Measurements from ENCODE around the gene DNAH17. TPM values are rescaled to one million over a fixed set of nuclear protein-coding genes. Genes with fewer than 3 reads are reported as not detected.

Gene DNAH17
- total RNA-seq, 1 experiment from 2014 or later: 0.13 TPM

DNA sequence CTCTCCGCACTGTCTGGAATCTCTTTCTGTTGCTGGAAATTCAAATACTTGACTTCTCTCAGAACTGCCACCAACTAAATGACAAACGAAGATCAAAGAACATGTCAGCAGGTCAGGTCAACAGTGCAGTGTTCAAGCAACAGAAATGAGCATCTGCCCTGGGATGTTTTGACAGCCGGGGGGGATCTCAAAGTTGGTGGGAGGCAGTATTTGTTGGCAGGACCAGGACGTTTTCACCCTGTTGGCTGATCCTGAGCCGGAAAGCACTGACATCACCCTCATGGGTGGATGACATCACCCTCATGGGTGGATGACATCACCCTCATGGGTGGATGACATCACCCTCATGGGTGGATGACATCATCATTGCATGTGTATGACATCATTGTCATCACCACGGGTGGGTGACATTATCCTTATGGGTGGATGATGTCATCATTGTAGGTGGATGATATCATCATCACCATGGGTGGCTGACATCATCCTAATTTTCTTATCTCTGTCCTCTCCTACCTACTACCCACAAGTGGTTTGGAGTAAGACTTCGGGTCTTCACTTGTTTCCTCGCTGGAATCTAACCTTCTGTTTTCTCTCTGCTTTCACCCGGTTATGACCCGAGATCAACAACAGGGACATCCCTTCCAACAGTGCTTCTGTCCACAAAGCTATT, 18.9 kb downstream of the DNAH17 start:
- no peak overlapping the region for H3K9ac ChIP-seq (ENCODE audit: extremely low read depth, insufficient read length, low read length)
- no peaks in the 10 kb centered on the region; the same call in 1 of the 2 replicates for H3K27me3 Mint-ChIP-seq (ENCODE audit: low read depth)
- no peak overlapping the region for H3K4ac ChIP-seq (ENCODE audit: low read depth, low read length)
- H3K4me1 Mint-ChIP-seq: no peaks in the 10 kb centered on the region
- no peaks in the 10 kb centered on the region for H3K27me3 ChIP-seq (ENCODE audit: insufficient read depth, low read length)
- H2BK120ac ChIP-seq (ENCODE audit: low read depth, low read length, poor library complexity, severe bottlenecking): no peak overlapping the region
- H3K18ac ChIP-seq (ENCODE audit: insufficient read length, low read depth, low read length): no peak overlapping the region
- H3K23me2 ChIP-seq (ENCODE audit: insufficient read length, low read depth, low read length, poor library complexity, severe bottlenecking): no peaks in the 10 kb centered on the region
- WGBS (ENCODE audit: extremely low coverage, insufficient read length, low lambda C conversion rate): no CpG with 5 or more reads among the region's 10 CpGs
- no peak overlapping the region for H3K14ac ChIP-seq (ENCODE audit: insufficient read depth, low read length)
- no peak overlapping the region for H3K27ac Mint-ChIP-seq
- no peak overlapping the region for H3K56ac ChIP-seq (ENCODE audit: insufficient read length, low read depth, low read length)
- no peak overlapping the region for H4K8ac ChIP-seq (replicated peaks; ENCODE audit: insufficient read length, low read depth, low read length)
- TF ChIP-seq, protein P1, sequence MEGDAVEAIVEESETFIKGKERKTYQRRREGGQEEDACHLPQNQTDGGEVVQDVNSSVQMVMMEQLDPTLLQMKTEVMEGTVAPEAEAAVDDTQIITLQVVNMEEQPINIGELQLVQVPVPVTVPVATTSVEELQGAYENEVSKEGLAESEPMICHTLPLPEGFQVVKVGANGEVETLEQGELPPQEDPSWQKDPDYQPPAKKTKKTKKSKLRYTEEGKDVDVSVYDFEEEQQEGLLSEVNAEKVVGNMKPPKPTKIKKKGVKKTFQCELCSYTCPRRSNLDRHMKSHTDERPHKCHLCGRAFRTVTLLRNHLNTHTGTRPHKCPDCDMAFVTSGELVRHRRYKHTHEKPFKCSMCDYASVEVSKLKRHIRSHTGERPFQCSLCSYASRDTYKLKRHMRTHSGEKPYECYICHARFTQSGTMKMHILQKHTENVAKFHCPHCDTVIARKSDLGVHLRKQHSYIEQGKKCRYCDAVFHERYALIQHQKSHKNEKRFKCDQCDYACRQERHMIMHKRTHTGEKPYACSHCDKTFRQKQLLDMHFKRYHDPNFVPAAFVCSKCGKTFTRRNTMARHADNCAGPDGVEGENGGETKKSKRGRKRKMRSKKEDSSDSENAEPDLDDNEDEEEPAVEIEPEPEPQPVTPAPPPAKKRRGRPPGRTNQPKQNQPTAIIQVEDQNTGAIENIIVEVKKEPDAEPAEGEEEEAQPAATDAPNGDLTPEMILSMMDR (conservative IDR thresholded peaks at IDR 0.05): no peak
- H3K9me3 ChIP-seq (ENCODE audit: control insufficient read depth, low read depth, low read length): no peaks in the 10 kb centered on the region
- no peak overlapping the region for H2BK12ac ChIP-seq (ENCODE audit: insufficient read length, low read depth, low read length)
- H3K23ac ChIP-seq (ENCODE audit: insufficient read length, low read depth, low read length): no peak overlapping the region
- no peaks in the 10 kb centered on the region for H3K4me1 ChIP-seq (ENCODE audit: insufficient read depth, low read length)
- H2AK5ac ChIP-seq (ENCODE audit: insufficient read length, low read length): no peak overlapping the region
- H3K4me3 Mint-ChIP-seq: no peak overlapping the region
- H4K20me1 ChIP-seq (ENCODE audit: control insufficient read depth, insufficient read depth, insufficient read length): no peaks in the 10 kb centered on the region
- H3T11ph ChIP-seq (ENCODE audit: low read length): no peak overlapping the region
- no peak overlapping the region for H3K4me2 ChIP-seq (ENCODE audit: insufficient read depth, insufficient read length, low read length)
- H4K91ac ChIP-seq (ENCODE audit: insufficient read length, low read depth, low read length): no peak overlapping the region
- no peak overlapping the region for H2AFZ ChIP-seq (ENCODE audit: low read length)
- no peak for DNase-seq
- H3K36me3 Mint-ChIP-seq (ENCODE audit: insufficient read depth in 1 of 3, low read depth in 3 of 3): no peaks in the 10 kb centered on the region
- no peak overlapping the region for H2BK5ac ChIP-seq (ENCODE audit: insufficient read length, low read length)
- no peaks in the 10 kb centered on the region for H3K79me2 ChIP-seq (ENCODE audit: insufficient read depth, low read length)
- no peak overlapping the region for H2BK20ac ChIP-seq (ENCODE audit: low read depth, low read length, poor library complexity, severe bottlenecking)
- no peak overlapping the region for H3K27ac ChIP-seq (ENCODE audit: insufficient read length, low read depth, low read length)
- H3K79me1 ChIP-seq (ENCODE audit: insufficient read depth, low read depth, low read length, poor library complexity, severe bottlenecking): no peaks in the 10 kb centered on the region
- H4K5ac ChIP-seq (ENCODE audit: insufficient read length, low read depth, low read length): no peak overlapping the region
- no peak overlapping the region for H2BK15ac ChIP-seq (ENCODE audit: low read depth, low read length)
- H3K9me3 Mint-ChIP-seq: no peaks in the 10 kb centered on the region

Measured in H9 (cell line).